ENCODE results near the gene FHIP1A.

GRCh38 chr4:151442002-151442401 lies 33.0 kb downstream of the FHIP1A start:
- TF ChIP-seq, protein P1, sequence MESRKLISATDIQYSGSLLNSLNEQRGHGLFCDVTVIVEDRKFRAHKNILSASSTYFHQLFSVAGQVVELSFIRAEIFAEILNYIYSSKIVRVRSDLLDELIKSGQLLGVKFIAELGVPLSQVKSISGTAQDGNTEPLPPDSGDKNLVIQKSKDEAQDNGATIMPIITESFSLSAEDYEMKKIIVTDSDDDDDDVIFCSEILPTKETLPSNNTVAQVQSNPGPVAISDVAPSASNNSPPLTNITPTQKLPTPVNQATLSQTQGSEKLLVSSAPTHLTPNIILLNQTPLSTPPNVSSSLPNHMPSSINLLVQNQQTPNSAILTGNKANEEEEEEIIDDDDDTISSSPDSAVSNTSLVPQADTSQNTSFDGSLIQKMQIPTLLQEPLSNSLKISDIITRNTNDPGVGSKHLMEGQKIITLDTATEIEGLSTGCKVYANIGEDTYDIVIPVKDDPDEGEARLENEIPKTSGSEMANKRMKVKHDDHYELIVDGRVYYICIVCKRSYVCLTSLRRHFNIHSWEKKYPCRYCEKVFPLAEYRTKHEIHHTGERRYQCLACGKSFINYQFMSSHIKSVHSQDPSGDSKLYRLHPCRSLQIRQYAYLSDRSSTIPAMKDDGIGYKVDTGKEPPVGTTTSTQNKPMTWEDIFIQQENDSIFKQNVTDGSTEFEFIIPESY (IDR thresholded peaks at IDR 0.05; ENCODE audit: extremely low read depth, insufficient replicate concordance, low read length), result no peak
- TF ChIP-seq POLR2A (IDR thresholded peaks at IDR 0.05; ENCODE audit: borderline replicate concordance, extremely low read depth, insufficient read depth, insufficient read length) (no peak), POLR2AphosphoS5 (IDR thresholded peaks at IDR 0.05; ENCODE audit: low read depth, low read length) (no peak), CEBPB (IDR thresholded peaks at IDR 0.05; ENCODE audit: low read depth) (no peak), CTCF (IDR thresholded peaks at IDR 0.05 in 2 of 3, conservative IDR thresholded peaks at IDR 0.05 in 1 of 3; ENCODE audit: borderline replicate concordance in 1 of 3, insufficient read depth in 1 of 3, low read depth in 2 of 3, low read length in 2 of 3) (no peak), EZH2 (IDR thresholded peaks at IDR 0.05) (no peak), EZH2phosphoT487 (IDR thresholded peaks at IDR 0.05; ENCODE audit: borderline replicate concordance) (no peak), YY1 (IDR thresholded peaks at IDR 0.05; ENCODE audit: extremely low read depth, insufficient replicate concordance, low read depth, low read length) (no peak), SIN3A (IDR thresholded peaks at IDR 0.05; ENCODE audit: low read depth) (no peak), JUND (IDR thresholded peaks at IDR 0.05) (no peak), SP1 (IDR thresholded peaks at IDR 0.05; ENCODE audit: low read depth) (no peak), RAD21 (IDR thresholded peaks at IDR 0.05; ENCODE audit: low read depth) (no peak)
- TF ChIP-seq, protein P2, sequence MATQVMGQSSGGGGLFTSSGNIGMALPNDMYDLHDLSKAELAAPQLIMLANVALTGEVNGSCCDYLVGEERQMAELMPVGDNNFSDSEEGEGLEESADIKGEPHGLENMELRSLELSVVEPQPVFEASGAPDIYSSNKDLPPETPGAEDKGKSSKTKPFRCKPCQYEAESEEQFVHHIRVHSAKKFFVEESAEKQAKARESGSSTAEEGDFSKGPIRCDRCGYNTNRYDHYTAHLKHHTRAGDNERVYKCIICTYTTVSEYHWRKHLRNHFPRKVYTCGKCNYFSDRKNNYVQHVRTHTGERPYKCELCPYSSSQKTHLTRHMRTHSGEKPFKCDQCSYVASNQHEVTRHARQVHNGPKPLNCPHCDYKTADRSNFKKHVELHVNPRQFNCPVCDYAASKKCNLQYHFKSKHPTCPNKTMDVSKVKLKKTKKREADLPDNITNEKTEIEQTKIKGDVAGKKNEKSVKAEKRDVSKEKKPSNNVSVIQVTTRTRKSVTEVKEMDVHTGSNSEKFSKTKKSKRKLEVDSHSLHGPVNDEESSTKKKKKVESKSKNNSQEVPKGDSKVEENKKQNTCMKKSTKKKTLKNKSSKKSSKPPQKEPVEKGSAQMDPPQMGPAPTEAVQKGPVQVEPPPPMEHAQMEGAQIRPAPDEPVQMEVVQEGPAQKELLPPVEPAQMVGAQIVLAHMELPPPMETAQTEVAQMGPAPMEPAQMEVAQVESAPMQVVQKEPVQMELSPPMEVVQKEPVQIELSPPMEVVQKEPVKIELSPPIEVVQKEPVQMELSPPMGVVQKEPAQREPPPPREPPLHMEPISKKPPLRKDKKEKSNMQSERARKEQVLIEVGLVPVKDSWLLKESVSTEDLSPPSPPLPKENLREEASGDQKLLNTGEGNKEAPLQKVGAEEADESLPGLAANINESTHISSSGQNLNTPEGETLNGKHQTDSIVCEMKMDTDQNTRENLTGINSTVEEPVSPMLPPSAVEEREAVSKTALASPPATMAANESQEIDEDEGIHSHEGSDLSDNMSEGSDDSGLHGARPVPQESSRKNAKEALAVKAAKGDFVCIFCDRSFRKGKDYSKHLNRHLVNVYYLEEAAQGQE (IDR thresholded peaks at IDR 0.05; ENCODE audit: low read depth), result no peak
